ENCODE measurements around the gene IFNG-AS1. TPM values are rescaled to one million over a fixed set of nuclear protein-coding genes. Genes with fewer than 3 reads are reported as not detected.

The IFNG-AS1 gene
- total RNA-seq, 2 experiments from 2014 or later, result 0.55 to 1.1 TPM

DNA sequence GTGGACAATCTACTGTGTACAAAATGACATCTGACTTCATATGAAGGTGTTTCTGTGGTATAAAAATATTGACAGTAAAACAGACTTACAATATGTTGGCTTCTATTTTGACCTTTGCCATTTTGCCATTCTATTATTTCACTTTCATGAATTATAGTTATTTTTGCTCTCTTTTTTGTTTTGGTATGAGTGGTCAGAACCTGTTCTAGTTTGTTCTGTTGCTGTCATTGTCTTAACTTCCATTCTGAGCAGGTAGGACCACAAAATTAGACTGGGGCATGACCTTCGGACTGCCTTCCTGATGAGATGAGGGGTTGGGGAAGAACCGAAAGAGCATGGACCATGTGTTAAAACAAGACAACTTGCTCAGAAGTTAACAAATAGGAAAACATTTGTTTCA is 36.5 kb upstream of the IFNG-AS1 start:
- Mint-ChIP-seq H3K4me3 (no peak overlapping the region), H3K9me3 (no peaks in the 10 kb centered on the region)
- POLR2A ChIA-PET, result no interaction called here

DNA sequence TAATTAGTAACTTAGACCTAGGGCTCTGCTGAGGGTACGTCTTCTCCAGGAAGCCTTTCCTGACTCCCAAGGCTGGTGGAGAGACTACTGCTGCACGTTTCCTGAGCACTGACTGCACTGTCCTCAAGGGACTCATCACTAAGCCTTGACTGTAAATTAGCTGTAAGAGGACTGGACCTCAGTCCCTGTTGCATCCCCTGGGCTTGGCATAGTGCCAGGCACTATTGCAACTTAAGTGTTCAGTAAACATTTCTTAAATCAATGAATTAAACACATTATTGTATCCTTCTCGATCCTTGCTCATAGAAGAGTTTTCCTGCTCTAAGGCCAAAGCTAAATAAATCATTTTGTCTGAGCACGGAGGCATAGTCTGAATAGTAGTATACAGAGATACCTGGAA is 31.9 kb upstream of the IFNG-AS1 start:
- Mint-ChIP-seq H3K4me3 (no peak overlapping the region), H3K4me1 (ENCODE audit: low read depth) (no peaks in the 10 kb centered on the region), H3K27me3 (peaks cover 4% of the 10 kb centered on the region), H3K27ac (no peak overlapping the region), H3K36me3 (ENCODE audit: low read depth) (no peaks in the 10 kb centered on the region), H3K9me3 (no peaks in the 10 kb centered on the region)
- H3K4me3 ChIP-seq (ENCODE audit: low read length), result no peak overlapping the region
- ATAC-seq (ENCODE audit: poor library complexity) (no peak), DNase-seq (no peak)
- no peaks in the 10 kb centered on the region for H3K27me3 ChIP-seq (ENCODE audit: control insufficient read depth in 1 of 2, insufficient read depth in 2 of 2, low read length in 2 of 2)
- TF ChIP-seq, protein P1, sequence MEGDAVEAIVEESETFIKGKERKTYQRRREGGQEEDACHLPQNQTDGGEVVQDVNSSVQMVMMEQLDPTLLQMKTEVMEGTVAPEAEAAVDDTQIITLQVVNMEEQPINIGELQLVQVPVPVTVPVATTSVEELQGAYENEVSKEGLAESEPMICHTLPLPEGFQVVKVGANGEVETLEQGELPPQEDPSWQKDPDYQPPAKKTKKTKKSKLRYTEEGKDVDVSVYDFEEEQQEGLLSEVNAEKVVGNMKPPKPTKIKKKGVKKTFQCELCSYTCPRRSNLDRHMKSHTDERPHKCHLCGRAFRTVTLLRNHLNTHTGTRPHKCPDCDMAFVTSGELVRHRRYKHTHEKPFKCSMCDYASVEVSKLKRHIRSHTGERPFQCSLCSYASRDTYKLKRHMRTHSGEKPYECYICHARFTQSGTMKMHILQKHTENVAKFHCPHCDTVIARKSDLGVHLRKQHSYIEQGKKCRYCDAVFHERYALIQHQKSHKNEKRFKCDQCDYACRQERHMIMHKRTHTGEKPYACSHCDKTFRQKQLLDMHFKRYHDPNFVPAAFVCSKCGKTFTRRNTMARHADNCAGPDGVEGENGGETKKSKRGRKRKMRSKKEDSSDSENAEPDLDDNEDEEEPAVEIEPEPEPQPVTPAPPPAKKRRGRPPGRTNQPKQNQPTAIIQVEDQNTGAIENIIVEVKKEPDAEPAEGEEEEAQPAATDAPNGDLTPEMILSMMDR (IDR thresholded peaks at IDR 0.05), result no peak
- no peaks in the 10 kb centered on the region for H3K36me3 ChIP-seq (ENCODE audit: insufficient read depth, low read length)
- ChIA-PET POLR2A (no interaction called here), CTCF (interaction anchor here (1.1 kb wide), 1 partner anchor 44 kb away, joined by 3 read pairs; no protein-coding TSS in a partner anchor)
- no peaks in the 10 kb centered on the region for H3K4me1 ChIP-seq (ENCODE audit: insufficient read depth, low read length)
- peaks cover 0 to 6% of the 10 kb centered on the region in 2 experiments for H3K9me3 ChIP-seq (ENCODE audit: control insufficient read depth in 1 of 2, insufficient read depth in 1 of 2, low read length in 2 of 2)
- intact Hi-C loops (cut with DNase I, micrococcal nuclease), result no loop called here
- H3K27ac ChIP-seq (ENCODE audit: low read depth in 1 of 2, low read length in 2 of 2), result no peak overlapping the region

More for the DNA sequence above, 36.5 kb upstream of the IFNG-AS1 start:
- Histone ChIP-seq H3K27me3 (ENCODE audit: control insufficient read depth in 1 of 2, insufficient read depth in 2 of 2, low read length in 2 of 2) (no peaks in the 10 kb centered on the region), H3K36me3 (ENCODE audit: insufficient read depth, low read length) (no peaks in the 10 kb centered on the region), H3K4me1 (ENCODE audit: insufficient read depth, low read length) (no peaks in the 10 kb centered on the region), H3K27ac (ENCODE audit: low read depth in 1 of 2, low read length in 2 of 2) (no peak overlapping the region), H3K9me3 (ENCODE audit: control insufficient read depth in 1 of 2, insufficient read depth in 1 of 2, low read length in 2 of 2) (no peaks in the 10 kb centered on the region), H3K4me3 (ENCODE audit: low read length) (no peak overlapping the region)
- no peak overlapping the region for H3K27ac Mint-ChIP-seq
- TF ChIP-seq, protein P1 (IDR thresholded peaks at IDR 0.05), result no peak
- H3K27me3 Mint-ChIP-seq, result peaks cover 4% of the 10 kb centered on the region
- H3K36me3 Mint-ChIP-seq (ENCODE audit: low read depth), result no peaks in the 10 kb centered on the region
- CTCF ChIA-PET, result interaction anchor here (1.1 kb wide), 1 partner anchor 36 kb away, joined by 3 read pairs; no protein-coding TSS in a partner anchor
- no peaks in the 10 kb centered on the region for H3K4me1 Mint-ChIP-seq (ENCODE audit: low read depth)
- intact Hi-C loops (cut with DNase I, micrococcal nuclease), result no loop called here
- DNase-seq (no peak), ATAC-seq (ENCODE audit: poor library complexity) (no peak)

DNA sequence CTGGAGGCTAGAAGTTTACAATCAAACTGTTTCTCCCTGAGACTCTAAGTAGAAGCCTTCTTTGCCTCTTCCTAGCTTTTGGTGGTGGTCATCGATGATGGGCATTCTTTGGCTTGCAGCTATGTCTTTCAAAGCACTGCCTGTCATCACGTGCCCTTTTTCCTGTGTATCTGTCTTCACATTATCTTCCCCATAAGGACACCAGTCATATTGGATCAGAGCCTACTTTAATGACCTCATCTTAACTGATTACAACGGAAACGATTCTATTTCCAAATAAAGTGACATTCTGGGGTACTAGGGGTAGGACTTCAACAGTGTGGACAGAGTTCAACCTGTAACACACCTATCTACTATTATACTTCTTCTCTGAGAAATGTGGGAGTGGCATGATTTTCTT is 31.1 kb upstream of the IFNG-AS1 start:
- intact Hi-C loops (cut with DNase I, micrococcal nuclease), result no loop called here
- H3K27ac Mint-ChIP-seq, result no peak overlapping the region
- Histone ChIP-seq H3K4me1 (ENCODE audit: insufficient read depth, low read length) (no peaks in the 10 kb centered on the region), H3K4me3 (ENCODE audit: low read length) (no peak overlapping the region), H3K27me3 (ENCODE audit: control insufficient read depth in 1 of 2, insufficient read depth in 2 of 2, low read length in 2 of 2) (no peaks in the 10 kb centered on the region), H3K36me3 (ENCODE audit: insufficient read depth, low read length) (no peaks in the 10 kb centered on the region), H3K27ac (ENCODE audit: low read depth in 1 of 2, low read length in 2 of 2) (no peak overlapping the region), H3K9me3 (ENCODE audit: control insufficient read depth in 1 of 2, insufficient read depth in 1 of 2, low read length in 2 of 2) (peaks cover 0 to 6% of the 10 kb centered on the region in 2 experiments)
- TF ChIP-seq, protein P1 (IDR thresholded peaks at IDR 0.05), result no peak
- no peaks in the 10 kb centered on the region for H3K9me3 Mint-ChIP-seq
- no peaks in the 10 kb centered on the region for H3K4me1 Mint-ChIP-seq (ENCODE audit: low read depth)
- DNase-seq (no peak), ATAC-seq (ENCODE audit: poor library complexity) (no peak)
- no peaks in the 10 kb centered on the region for H3K36me3 Mint-ChIP-seq (ENCODE audit: low read depth)
- H3K27me3 Mint-ChIP-seq, result no peaks in the 10 kb centered on the region
- CTCF ChIA-PET, result interaction anchor here (1.1 kb wide), 1 partner anchor 45 kb away, joined by 3 read pairs; no protein-coding TSS in a partner anchor
- H3K4me3 Mint-ChIP-seq, result no peak overlapping the region
- POLR2A ChIA-PET, result no interaction called here
